GM12878 (cell line): ENCODE measurements around the gene TENT4B.

Experiments used
- ASH2L ChIP-seq: fragments of 300-600, 200-600 bp; sonication (generic); IDR thresholded peaks from 2 replicates; pipeline ENCODE4 v1.6.1; 2017; ENCODE audit warnings: low read depth, mild to moderate bottlenecking, borderline replicate concordance
- ELK1 ChIP-seq: IDR thresholded peaks from 2 replicates; pipeline ENCODE4 v1.6.1; 2012; ENCODE audit warnings: low read depth, low read length, improper control_type of control experiment
- SMC3 ChIP-seq: IDR thresholded peaks from 2 replicates; pipeline ENCODE4 v1.6.1; 2011; ENCODE audit warnings: low read length, improper control_type of control experiment, borderline replicate concordance
- TF ChIP-seq, protein P1 (sequence below): fragments of 450-650 bp; formaldehyde crosslinking; IDR thresholded peaks from 2 replicates; pipeline ENCODE4 v1.4.0; 2020; ENCODE audit warnings: mild to moderate bottlenecking, moderate library complexity
- TF ChIP-seq, protein P2 (sequence below): fragments of 450-650 bp; IDR thresholded peaks from 2 replicates; pipeline ENCODE4 v1.6.1; 2016; ENCODE audit warnings: mild to moderate bottlenecking

DNA sequence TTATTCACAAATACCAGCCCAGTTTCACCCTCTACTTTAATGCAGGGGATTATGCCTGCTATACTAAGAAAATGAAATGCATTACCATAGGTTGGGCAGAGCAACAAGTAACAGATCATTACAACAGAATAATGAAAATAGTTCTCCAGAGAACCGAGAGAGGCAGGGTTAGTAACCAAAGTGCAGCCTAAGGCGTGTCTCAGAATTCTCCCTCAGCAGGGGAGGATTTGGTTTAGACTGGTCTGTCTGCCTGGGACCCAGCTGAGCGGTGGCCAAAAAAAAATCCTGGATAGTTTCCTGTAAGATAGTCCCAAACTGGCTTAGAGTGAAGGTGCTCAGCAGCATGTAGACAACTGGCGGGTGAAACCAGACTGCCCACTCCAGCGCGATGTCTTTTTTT, 82.5 kb downstream of the TENT4B start:
- TF ChIP-seq, protein P1, sequence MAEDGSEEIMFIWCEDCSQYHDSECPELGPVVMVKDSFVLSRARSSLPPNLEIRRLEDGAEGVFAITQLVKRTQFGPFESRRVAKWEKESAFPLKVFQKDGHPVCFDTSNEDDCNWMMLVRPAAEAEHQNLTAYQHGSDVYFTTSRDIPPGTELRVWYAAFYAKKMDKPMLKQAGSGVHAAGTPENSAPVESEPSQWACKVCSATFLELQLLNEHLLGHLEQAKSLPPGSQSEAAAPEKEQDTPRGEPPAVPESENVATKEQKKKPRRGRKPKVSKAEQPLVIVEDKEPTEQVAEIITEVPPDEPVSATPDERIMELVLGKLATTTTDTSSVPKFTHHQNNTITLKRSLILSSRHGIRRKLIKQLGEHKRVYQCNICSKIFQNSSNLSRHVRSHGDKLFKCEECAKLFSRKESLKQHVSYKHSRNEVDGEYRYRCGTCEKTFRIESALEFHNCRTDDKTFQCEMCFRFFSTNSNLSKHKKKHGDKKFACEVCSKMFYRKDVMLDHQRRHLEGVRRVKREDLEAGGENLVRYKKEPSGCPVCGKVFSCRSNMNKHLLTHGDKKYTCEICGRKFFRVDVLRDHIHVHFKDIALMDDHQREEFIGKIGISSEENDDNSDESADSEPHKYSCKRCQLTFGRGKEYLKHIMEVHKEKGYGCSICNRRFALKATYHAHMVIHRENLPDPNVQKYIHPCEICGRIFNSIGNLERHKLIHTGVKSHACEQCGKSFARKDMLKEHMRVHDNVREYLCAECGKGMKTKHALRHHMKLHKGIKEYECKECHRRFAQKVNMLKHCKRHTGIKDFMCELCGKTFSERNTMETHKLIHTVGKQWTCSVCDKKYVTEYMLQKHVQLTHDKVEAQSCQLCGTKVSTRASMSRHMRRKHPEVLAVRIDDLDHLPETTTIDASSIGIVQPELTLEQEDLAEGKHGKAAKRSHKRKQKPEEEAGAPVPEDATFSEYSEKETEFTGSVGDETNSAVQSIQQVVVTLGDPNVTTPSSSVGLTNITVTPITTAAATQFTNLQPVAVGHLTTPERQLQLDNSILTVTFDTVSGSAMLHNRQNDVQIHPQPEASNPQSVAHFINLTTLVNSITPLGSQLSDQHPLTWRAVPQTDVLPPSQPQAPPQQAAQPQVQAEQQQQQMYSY (CRISPR knock-in tag): no peak
- TF ChIP-seq SMC3: no peak
- TF ChIP-seq ASH2L: no peak
- TF ChIP-seq, protein P2, sequence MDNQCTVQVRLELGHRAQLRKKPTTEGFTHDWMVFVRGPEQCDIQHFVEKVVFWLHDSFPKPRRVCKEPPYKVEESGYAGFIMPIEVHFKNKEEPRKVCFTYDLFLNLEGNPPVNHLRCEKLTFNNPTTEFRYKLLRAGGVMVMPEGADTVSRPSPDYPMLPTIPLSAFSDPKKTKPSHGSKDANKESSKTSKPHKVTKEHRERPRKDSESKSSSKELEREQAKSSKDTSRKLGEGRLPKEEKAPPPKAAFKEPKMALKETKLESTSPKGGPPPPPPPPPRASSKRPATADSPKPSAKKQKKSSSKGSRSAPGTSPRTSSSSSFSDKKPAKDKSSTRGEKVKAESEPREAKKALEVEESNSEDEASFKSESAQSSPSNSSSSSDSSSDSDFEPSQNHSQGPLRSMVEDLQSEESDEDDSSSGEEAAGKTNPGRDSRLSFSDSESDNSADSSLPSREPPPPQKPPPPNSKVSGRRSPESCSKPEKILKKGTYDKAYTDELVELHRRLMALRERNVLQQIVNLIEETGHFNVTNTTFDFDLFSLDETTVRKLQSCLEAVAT: no peak
- TF ChIP-seq ELK1: no peak
